SU-DHL-6 (cell line): ENCODE measurements around the gene VPS35L.

Experiments
- H2AFZ ChIP-seq: fragments of 200-600 bp; sonication (generic); 2 replicates; pipeline ENCODE4 v1.6.1; 2014; ENCODE audit warnings: low read depth, mild to moderate bottlenecking, moderate library complexity, mixed read lengths, antibody characterized with exemption, low read length; ENCODE audit not compliant: severe bottlenecking
- H3F3A ChIP-seq: fragments of 200-600 bp; shearing (Covaris generic); 2 replicates; pipeline ENCODE4 v1.6.0; 2016; ENCODE audit warnings: antibody characterized with exemption, mild to moderate bottlenecking; ENCODE audit not compliant: insufficient read depth
- H3K27ac ChIP-seq: fragments of 200-600 bp; sonication (generic); 2 replicates; pipeline ENCODE4 v1.5.1; 2016; ENCODE audit warnings: low read depth, mild to moderate bottlenecking, low read length, moderate library complexity, mixed read lengths
- H3K27me3 ChIP-seq: fragments of 200-600 bp; sonication (generic), shearing (Covaris generic); 2 replicates; pipeline ENCODE4 v1.6.0; 2014; ENCODE audit warnings: mild to moderate bottlenecking, low read length
- H3K36me3 ChIP-seq: fragments of 200-600 bp; sonication (generic); 2 replicates; pipeline ENCODE4 v1.6.1; 2014; ENCODE audit warnings: mild to moderate bottlenecking, low read length, mixed read lengths
- H3K4me2 ChIP-seq: fragments of 300-600, 200-600 bp; shearing (Covaris generic), sonication (generic); 2 replicates; pipeline ENCODE4 v1.6.0; 2014; ENCODE audit warnings: low read length, low read depth, mild to moderate bottlenecking; ENCODE audit not compliant: poor library complexity, severe bottlenecking
- H3K4me3 ChIP-seq: fragments of 200-600 bp; sonication (generic); 2 replicates; pipeline ENCODE4 v1.5.1; 2014; ENCODE audit warnings: antibody characterized with exemption, low read length, mild to moderate bottlenecking, mixed read lengths; ENCODE audit not compliant: insufficient read depth, poor library complexity, severe bottlenecking
- H3K79me2 ChIP-seq: fragments of 200-600 bp; sonication (generic); 2 replicates; pipeline ENCODE4 v1.6.1; 2014; ENCODE audit warnings: mild to moderate bottlenecking, low read length, moderate library complexity; ENCODE audit not compliant: insufficient read depth
- H3K9ac ChIP-seq: fragments of 200-600 bp; sonication (generic); 2 replicates; pipeline ENCODE4 v1.7.0; 2014; ENCODE audit warnings: mild to moderate bottlenecking, low read length
- H3K9me2 ChIP-seq: fragments of 200-600 bp; sonication (generic); replicated peaks from 2 replicates; pipeline ENCODE4 v1.6.1; 2014; ENCODE audit warnings: low read length; ENCODE audit not compliant: insufficient read depth
- H3K9me3 ChIP-seq: fragments of 200-600 bp; sonication (generic); 2 replicates; pipeline ENCODE4 v1.6.1; 2014; ENCODE audit warnings: low read length, mixed read lengths; ENCODE audit not compliant: insufficient read depth
- H4K20me1 ChIP-seq: fragments of 200-600 bp; sonication (generic); 2 replicates; pipeline ENCODE4 v1.6.1; 2014; ENCODE audit warnings: low read depth, mild to moderate bottlenecking, antibody characterized with exemption, low read length, moderate library complexity, mixed read lengths
- EZH2phosphoT487 ChIP-seq: fragments of 200-600 bp; sonication (generic), shearing (Covaris generic); conservative IDR thresholded peaks from 2 replicates; pipeline ENCODE4 v1.6.1; 2018; ENCODE audit warnings: mild to moderate bottlenecking, antibody characterized with exemption, low read length, moderate library complexity, mixed read lengths
- TF ChIP-seq, protein P1 (sequence below): fragments of 200-600 bp; sonication (generic); IDR thresholded peaks from one replicate; pipeline ENCODE4 v1.5.1; 2017; ENCODE audit warnings: antibody characterized with exemption, mild to moderate bottlenecking, low read length, moderate library complexity; ENCODE audit not compliant: insufficient read depth, poor library complexity, severe bottlenecking

The VPS35L gene

DNA sequence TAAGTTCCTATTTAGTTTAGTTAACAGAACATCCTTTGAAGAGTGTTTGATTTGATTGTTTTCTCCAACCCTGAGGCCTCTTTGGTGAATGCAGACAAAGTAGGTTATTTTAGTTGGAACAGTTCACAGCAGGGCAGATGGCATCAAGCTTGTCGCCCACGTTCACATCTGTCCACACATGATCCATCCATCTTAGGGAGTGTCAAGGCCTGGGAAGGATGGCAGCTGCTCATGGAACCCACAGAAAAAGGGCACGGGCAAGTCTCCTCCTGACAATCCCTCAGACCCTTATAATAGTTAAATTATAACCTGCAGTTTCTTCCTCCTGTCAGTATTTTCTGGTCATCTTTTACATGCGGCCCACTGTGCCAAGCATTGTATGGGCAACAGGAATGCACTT, 102.3 kb downstream of the VPS35L start:
- H3K27me3 ChIP-seq: no peaks in the 10 kb centered on the region
- H3K4me2 ChIP-seq: no peak overlapping the region
- no peaks in the 10 kb centered on the region for H3K79me2 ChIP-seq
- H3K9ac ChIP-seq: no peak overlapping the region
- H2AFZ ChIP-seq: no peak overlapping the region
- no peaks in the 10 kb centered on the region for H3K36me3 ChIP-seq
- no peak overlapping the region for H3K4me3 ChIP-seq
- H4K20me1 ChIP-seq: no peaks in the 10 kb centered on the region
- H3F3A ChIP-seq: no peaks in the 10 kb centered on the region
- H3K27ac ChIP-seq: no peak overlapping the region
- TF ChIP-seq, protein P1, sequence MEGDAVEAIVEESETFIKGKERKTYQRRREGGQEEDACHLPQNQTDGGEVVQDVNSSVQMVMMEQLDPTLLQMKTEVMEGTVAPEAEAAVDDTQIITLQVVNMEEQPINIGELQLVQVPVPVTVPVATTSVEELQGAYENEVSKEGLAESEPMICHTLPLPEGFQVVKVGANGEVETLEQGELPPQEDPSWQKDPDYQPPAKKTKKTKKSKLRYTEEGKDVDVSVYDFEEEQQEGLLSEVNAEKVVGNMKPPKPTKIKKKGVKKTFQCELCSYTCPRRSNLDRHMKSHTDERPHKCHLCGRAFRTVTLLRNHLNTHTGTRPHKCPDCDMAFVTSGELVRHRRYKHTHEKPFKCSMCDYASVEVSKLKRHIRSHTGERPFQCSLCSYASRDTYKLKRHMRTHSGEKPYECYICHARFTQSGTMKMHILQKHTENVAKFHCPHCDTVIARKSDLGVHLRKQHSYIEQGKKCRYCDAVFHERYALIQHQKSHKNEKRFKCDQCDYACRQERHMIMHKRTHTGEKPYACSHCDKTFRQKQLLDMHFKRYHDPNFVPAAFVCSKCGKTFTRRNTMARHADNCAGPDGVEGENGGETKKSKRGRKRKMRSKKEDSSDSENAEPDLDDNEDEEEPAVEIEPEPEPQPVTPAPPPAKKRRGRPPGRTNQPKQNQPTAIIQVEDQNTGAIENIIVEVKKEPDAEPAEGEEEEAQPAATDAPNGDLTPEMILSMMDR: no peak
- no peak for TF ChIP-seq EZH2phosphoT487
- no peaks in the 10 kb centered on the region for H3K9me2 ChIP-seq
- H3K9me3 ChIP-seq: no peaks in the 10 kb centered on the region

DNA sequence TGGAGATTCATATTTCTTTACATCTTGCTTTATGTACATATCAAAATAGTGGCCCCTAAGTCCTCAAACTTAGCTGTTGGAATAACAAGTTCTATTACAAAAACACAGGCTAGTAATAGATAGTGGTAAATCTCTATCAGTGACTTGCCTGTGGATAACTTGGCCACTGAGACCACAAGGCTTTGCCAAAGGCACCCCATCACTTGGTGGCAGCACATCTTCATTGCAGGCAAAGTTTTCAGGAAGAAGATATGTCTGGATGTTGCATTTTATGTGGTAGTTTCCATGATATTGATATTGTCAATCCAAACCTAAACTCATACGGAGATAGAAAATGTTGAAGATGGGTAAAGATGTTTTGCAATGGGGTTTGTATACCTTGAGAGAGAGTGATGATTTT, 104.1 kb downstream of the VPS35L start:
- no peak for TF ChIP-seq EZH2phosphoT487
- TF ChIP-seq, protein P1: no peak
- Histone ChIP-seq H3K36me3 (no peaks in the 10 kb centered on the region), H3K27me3 (no peaks in the 10 kb centered on the region), H3K27ac (no peak overlapping the region), H3K79me2 (no peaks in the 10 kb centered on the region), H3K4me3 (no peak overlapping the region), H3K4me2 (no peak overlapping the region), H3K9me3 (no peaks in the 10 kb centered on the region), H3K9me2 (no peaks in the 10 kb centered on the region), H2AFZ (no peak overlapping the region), H4K20me1 (no peaks in the 10 kb centered on the region), H3F3A (no peaks in the 10 kb centered on the region), H3K9ac (no peak overlapping the region)

DNA sequence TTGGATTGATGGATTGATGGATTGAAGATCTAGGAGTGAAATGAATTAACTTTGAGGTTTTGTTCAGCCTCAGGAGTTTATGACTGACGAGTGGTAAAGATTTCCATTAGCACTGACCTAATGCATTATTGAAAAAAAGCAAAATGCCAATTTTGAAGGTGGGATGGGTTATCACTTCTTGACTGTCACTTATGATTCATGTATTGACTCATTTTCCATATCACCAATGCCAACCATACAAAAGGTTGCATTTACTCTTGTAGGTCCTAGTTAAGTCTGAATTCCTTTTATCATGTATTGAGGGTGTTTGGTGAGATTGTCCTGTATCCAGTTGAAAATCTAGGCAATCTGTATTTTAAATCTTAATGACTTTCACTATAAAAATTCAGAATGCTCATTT, 104.9 kb downstream of the VPS35L start:
- H3K27me3 ChIP-seq: no peaks in the 10 kb centered on the region

More for the DNA sequence above, 104.9 kb downstream of the VPS35L start:
- Histone ChIP-seq H3K4me2 (no peak overlapping the region), H3K79me2 (no peaks in the 10 kb centered on the region), H3K9me2 (no peaks in the 10 kb centered on the region), H3K9ac (no peak overlapping the region), H3K36me3 (no peaks in the 10 kb centered on the region), H3K9me3 (no peaks in the 10 kb centered on the region), H3K4me3 (no peak overlapping the region), H2AFZ (no peak overlapping the region), H3F3A (no peaks in the 10 kb centered on the region), H3K27ac (no peak overlapping the region), H4K20me1 (no peaks in the 10 kb centered on the region)
- no peak for TF ChIP-seq EZH2phosphoT487
- TF ChIP-seq, protein P1: no peak
